BJ (cell line): ENCODE data around the gene PRICKLE3. TPM values are rescaled to one million over a fixed set of nuclear protein-coding genes. Genes with fewer than 3 reads are reported as not detected.

Experiments used
- CTCF ChIA-PET: fragments of 350-600 bp; formaldehyde crosslinking; extraction: SDS; loops from one replicate; lab custom pipeline; 2021; ENCODE audit warnings: antibody characterized with exemption, inconsistent platforms; lab: Yijun Ruan, JAX
- POLR2A ChIA-PET: fragments of 300-600 bp; sonication (Branson Sonifier 250); formaldehyde crosslinking; extraction: SDS; loops from one replicate; lab custom pipeline; 2021; ENCODE audit warnings: antibody characterized with exemption; lab: Charles Lee
- DNase-seq: peaks from one replicate; pipeline ENCODE4 v3.0.0-alpha.2; 2011; ENCODE audit warnings: low read depth
- H3K27me3 ChIP-seq: 2 replicates; pipeline ENCODE4 v1.6.0; 2011; ENCODE audit warnings: low read length; ENCODE audit not compliant: control insufficient read depth, insufficient read depth
- H3K36me3 ChIP-seq: 2 replicates; pipeline ENCODE4 v1.5.1; 2011; ENCODE audit warnings: low read length; ENCODE audit not compliant: control insufficient read depth, insufficient read depth
- H3K4me3 ChIP-seq: 2 replicates; pipeline ENCODE4 v1.5.1; 2011; ENCODE audit warnings: low read depth, mild to moderate bottlenecking, control low read depth, low read length
- polyA plus RNA-seq: library from polyadenylated mRNA; depleted of rRNA; stranded (reverse); fragments of >200 nt; gene quantifications from 2 replicates; pipeline ENCODE4 v1.2.3, GENCODE V29; 2011
- TF ChIP-seq, protein P1 (sequence below): IDR thresholded peaks from 2 replicates; pipeline ENCODE4 v1.5.1; 2011; ENCODE audit warnings: low read depth, mild to moderate bottlenecking, control low read depth, inconsistent platforms, low read length, moderate library complexity; ENCODE audit not compliant: insufficient read depth

PRICKLE3 gene
- polyA plus RNA-seq, 1 experiment = 6.9 TPM

DNA sequence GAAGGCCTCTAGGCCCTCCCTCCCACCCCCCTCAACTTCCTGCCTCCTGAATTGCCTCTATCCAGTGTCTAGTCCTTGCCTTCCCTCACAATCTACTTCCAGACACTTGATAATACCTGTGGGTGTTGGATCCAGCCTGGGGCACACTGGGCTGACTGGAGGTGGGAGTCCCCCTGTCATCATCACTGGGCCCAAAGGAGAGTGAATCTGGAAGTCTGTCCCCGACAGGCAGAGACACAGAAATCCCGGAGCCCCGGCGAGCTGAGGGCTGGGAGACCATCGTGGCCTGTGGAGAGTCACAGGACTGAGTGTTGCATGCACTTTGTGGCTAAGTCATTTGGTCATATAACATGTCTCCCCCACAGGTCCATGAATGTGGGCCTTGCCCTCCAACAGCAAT is 22.2 kb upstream of the PRICKLE3 start:
- POLR2A ChIA-PET = no interaction called here
- H3K36me3 ChIP-seq = no peaks in the 10 kb centered on the region
- no peak overlapping the region for H3K4me3 ChIP-seq
- TF ChIP-seq, protein P1, sequence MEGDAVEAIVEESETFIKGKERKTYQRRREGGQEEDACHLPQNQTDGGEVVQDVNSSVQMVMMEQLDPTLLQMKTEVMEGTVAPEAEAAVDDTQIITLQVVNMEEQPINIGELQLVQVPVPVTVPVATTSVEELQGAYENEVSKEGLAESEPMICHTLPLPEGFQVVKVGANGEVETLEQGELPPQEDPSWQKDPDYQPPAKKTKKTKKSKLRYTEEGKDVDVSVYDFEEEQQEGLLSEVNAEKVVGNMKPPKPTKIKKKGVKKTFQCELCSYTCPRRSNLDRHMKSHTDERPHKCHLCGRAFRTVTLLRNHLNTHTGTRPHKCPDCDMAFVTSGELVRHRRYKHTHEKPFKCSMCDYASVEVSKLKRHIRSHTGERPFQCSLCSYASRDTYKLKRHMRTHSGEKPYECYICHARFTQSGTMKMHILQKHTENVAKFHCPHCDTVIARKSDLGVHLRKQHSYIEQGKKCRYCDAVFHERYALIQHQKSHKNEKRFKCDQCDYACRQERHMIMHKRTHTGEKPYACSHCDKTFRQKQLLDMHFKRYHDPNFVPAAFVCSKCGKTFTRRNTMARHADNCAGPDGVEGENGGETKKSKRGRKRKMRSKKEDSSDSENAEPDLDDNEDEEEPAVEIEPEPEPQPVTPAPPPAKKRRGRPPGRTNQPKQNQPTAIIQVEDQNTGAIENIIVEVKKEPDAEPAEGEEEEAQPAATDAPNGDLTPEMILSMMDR = no peak
- no peaks in the 10 kb centered on the region for H3K27me3 ChIP-seq
- no peak for DNase-seq
- CTCF ChIA-PET = interaction anchor here (0.6 kb wide), 1 partner anchor 14 kb away, joined by 3 read pairs; no protein-coding TSS in a partner anchor

DNA sequence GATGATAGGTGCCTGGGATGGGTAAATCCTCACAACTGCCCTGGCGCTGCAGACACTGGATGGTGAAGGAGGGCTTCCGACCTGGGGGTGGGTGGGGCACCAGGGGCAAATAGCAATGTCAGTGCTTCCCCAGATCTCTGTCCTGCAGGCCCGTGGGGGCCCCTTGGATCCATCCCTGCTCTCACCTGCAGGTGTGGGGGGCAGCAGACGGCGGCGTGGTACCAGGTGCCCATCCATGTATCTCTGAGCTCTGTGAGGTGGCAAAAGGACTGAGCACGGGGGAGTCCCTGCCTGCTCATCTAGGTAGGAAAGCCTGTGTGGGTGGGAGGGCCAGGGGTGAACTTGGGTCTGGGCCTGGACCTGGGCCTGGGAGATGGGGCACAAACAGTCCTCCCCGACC is 20.4 kb upstream of the PRICKLE3 start:
- POLR2A ChIA-PET = no interaction called here
- no peak overlapping the region for H3K4me3 ChIP-seq
- TF ChIP-seq, protein P1 = no peak
- H3K36me3 ChIP-seq = no peaks in the 10 kb centered on the region
- H3K27me3 ChIP-seq = no peaks in the 10 kb centered on the region
- no peak for DNase-seq
- CTCF ChIA-PET = interaction anchor here (1.8 kb wide), 1 partner anchor 15 kb away, joined by 5 read pairs; no protein-coding TSS in a partner anchor

DNA sequence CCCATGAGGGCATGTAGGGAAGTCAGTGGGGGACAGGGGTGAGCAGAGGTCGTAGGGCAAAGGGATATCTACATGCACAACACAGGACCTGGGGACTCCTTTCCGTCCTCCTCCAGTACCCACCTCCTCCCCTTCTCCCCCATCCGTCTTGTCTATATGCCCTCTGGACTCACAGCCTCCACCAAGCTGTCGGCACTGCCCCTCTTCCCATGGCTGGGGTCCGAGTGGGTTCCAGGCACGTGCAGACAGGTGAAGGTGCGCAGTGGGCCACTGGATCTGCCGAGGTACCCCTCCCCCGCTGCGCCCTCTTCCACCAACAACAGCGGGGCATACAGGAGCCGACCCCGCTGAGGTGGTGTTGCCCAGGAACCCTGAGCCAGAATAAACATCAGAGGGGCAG is 19.3 kb upstream of the PRICKLE3 start:
- ChIA-PET CTCF (no interaction called here), POLR2A (no interaction called here)
- Histone ChIP-seq H3K4me3 (no peak overlapping the region), H3K27me3 (no peaks in the 10 kb centered on the region), H3K36me3 (no peaks in the 10 kb centered on the region)
- no peak for DNase-seq
- TF ChIP-seq, protein P1 = no peak

DNA sequence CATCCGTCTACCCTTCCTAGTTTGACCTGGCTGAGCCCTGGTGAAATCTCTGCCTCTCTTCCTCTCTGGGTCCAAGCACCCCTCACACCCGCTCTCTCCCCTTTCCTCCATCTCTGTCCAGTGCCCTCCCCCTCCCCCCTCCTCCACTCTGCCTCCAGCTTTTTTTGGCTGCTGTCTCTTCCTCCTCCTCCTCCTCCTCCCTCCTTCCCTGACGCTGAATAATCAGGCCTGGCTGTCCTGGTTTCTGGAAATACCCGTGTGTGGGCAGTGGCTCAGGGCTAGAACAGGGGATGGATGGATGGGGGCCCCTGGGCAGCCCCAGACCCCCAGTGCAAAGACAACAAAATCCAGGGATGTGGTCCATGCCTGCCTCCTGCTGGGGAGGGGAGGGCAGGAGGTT is 18.5 kb upstream of the PRICKLE3 start:
- DNase-seq = no peak
- ChIA-PET CTCF (no interaction called here), POLR2A (no interaction called here)
- TF ChIP-seq, protein P1 = no peak
- no peaks in the 10 kb centered on the region for H3K27me3 ChIP-seq
- H3K36me3 ChIP-seq = no peaks in the 10 kb centered on the region
- H3K4me3 ChIP-seq = no peak overlapping the region

DNA sequence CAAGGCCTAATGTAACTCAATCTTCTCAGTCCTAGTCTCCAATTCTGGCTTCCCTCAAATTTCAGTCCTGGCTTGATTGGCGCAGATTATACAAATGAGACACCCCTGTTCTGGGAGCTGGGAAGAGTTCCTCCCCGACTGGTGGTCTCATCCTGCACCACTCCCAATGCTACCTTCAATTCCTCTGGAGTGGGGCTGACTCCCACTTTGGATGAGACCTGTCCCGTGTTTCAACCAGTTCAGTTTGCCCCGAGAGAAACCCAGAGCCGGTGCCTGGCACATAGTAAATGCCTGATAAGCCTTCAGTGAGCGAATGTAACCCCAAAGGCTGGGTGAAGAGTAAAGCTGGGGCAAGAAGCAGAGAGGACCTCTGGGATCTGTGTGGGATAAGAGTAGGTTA is 17.8 kb upstream of the PRICKLE3 start:
- CTCF ChIA-PET = no interaction called here
- H3K36me3 ChIP-seq = no peaks in the 10 kb centered on the region
- no peaks in the 10 kb centered on the region for H3K27me3 ChIP-seq
- DNase-seq = no peak
- POLR2A ChIA-PET = no interaction called here
- TF ChIP-seq, protein P1 = no peak
- H3K4me3 ChIP-seq = no peak overlapping the region
